ENCODE data around the gene MEX3C. TPM values are rescaled to one million over a fixed set of nuclear protein-coding genes. Genes with fewer than 3 reads are reported as not detected.

Gene MEX3C
- total RNA-seq (2014; rRNA removed; shearing (Covaris generic)) (41.9 and 48.9 TPM in 2 replicates), total RNA-seq (2022) (43.4 TPM in 2 replicates), Bru-seq, nascent RNA (percentile 94 among the genes with signal in this experiment), BruChase-seq, experiment 1, labeled RNA remaining after a 6-hour chase (percentile 68 among the genes with signal in this experiment), BruChase-seq, experiment 2, labeled RNA remaining after a 2-hour chase (percentile 93 among the genes with signal in this experiment)
- long read RNA-seq, transcript MEX3C-201 (2 exons, 3,781 nt) = major isoform, 14 of 17 reads
- long read RNA-seq, partial matches to known transcripts = 2 of 17 reads
- long read RNA-seq, other reads (novel, unspliced or antisense) = 1 of 17 reads

DNA sequence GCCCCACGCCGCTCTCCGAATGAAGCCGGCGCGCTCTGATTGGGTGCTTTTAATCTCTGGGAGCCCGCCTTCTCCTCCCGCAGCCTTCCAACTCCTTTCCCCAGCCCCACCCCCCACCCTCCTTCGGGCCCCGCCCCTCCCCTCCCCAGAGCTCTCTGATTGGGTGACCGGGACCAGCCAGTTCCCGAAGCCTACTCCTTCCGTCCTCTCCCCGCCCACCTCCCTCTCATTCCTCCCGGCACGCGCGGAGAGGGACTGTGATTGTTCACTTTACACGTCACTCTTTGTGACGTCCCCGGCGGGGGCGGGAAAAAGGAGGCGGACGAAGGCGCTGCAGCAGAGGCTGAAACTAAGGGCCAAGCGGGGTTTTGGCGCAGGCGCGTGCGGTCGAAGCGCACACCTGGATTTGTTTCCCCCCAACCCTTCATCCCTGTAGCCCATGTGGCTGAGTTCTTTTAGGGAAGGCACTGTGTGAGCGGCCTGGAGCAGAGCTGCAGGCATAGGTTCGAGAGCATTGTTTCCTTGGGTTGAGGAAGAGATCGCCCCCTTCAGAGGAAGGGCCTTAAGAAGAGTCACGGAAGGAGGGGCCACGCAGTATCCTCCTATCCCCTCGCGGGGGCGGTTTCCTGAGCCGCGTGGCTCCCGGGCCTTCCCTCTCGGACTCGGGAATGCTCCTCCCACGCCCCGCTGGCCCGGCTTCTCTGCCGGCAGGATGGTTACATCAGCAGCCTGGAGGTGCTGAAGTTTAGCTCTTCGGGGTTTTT is at the start of gene MEX3C:
MEX3C (minus strand) TSS at position 21 of the 764 bp plus-strand sequence. CDS start 361 bp downstream, outside the sequence.
- Histone ChIP-seq H3K36me3 (ENCODE audit: insufficient read depth, low read length) (peaks cover 20% of the 10 kb centered on the region), H3K9me2 (ENCODE audit: insufficient read depth, low read length) (no peaks in the 10 kb centered on the region), H3K27ac (ENCODE audit: low read depth, low read length, poor library complexity, severe bottlenecking) (peak within 1 kb of the TSS; percentile 91), H3K4me3 (ENCODE audit: low read depth, low read length, poor library complexity, severe bottlenecking) (peak within 1 kb of the TSS; percentile 92), H3K4me2 (ENCODE audit: low read length) (peak within 1 kb of the TSS; percentile 95), H3K4me1 (ENCODE audit: insufficient read depth, low read length, poor library complexity, severe bottlenecking) (peaks cover 4% of the 10 kb centered on the region), H4K20me1 (ENCODE audit: insufficient read depth, low read length) (peaks cover 17% of the 10 kb centered on the region; the same call in 1 of the 2 replicates), H2AFZ (ENCODE audit: low read length) (peak within 1 kb of the TSS; percentile 69), H3K79me2 (ENCODE audit: insufficient read depth, low read depth, low read length) (peaks cover 39% of the 10 kb centered on the region), H3K9me3 (ENCODE audit: low read length) (no peaks in the 10 kb centered on the region)
- POLR2A ChIA-PET = interaction anchor here (0.7 to 7.5 kb wide), 10 partner anchors 10 to 78 kb away, joined by 3 to 50 read pairs (median 3); no protein-coding TSS in a partner anchor
- intact Hi-C loops (cut with micrococcal nuclease; ENCODE audit: unreplicated experiment) = loop anchor here (1.0 to 10.0 kb wide), 5 partner anchors 53 to 323 kb away; partner anchors contain the start of genes ME2 and SMAD4
- BruUV-seq (replicated peaks) = no TSS peak
- CTCF ChIA-PET (ENCODE audit: unreplicated experiment) = no interaction called here
- DNase-seq (ENCODE audit: low spot score) = peak; percentile 95
- no peak for TF ChIP-seq EZH2phosphoT487 (IDR thresholded peaks at IDR 0.05; ENCODE audit: borderline replicate concordance, low read depth, low read length)
- TF ChIP-seq CTCF (conservative IDR thresholded peaks at IDR 0.05; ENCODE audit: low read length) = 0 out of 2 replicates have a peak, but pooled peaks have one; percentile 13

- BruUV-seq (replicated peaks) = no TSS peak
- POLR2A ChIA-PET = no interaction called here
These were observed 43.7 kb upstream of the MEX3C start for GRCh38 chr18:51241226-51241625.

More at GRCh38 chr18:51241226-51241625, 43.7 kb upstream of the MEX3C start:
- Histone ChIP-seq H3K4me1 (ENCODE audit: insufficient read depth, low read length, poor library complexity, severe bottlenecking) (no peaks in the 10 kb centered on the region), H3K79me2 (ENCODE audit: insufficient read depth, low read depth, low read length) (no peaks in the 10 kb centered on the region), H3K4me2 (ENCODE audit: low read length) (no peak overlapping the region), H2AFZ (ENCODE audit: low read length) (no peak overlapping the region), H3K9me2 (ENCODE audit: insufficient read depth, low read length) (no peaks in the 10 kb centered on the region), H4K20me1 (ENCODE audit: insufficient read depth, low read length) (no peaks in the 10 kb centered on the region), H3K4me3 (ENCODE audit: low read depth, low read length, poor library complexity, severe bottlenecking) (no peak overlapping the region), H3K27ac (ENCODE audit: low read depth, low read length, poor library complexity, severe bottlenecking) (no peak overlapping the region), H3K36me3 (ENCODE audit: insufficient read depth, low read length) (no peaks in the 10 kb centered on the region), H3K9me3 (ENCODE audit: low read length) (no peaks in the 10 kb centered on the region)
- TF ChIP-seq CTCF (conservative IDR thresholded peaks at IDR 0.05; ENCODE audit: low read length) = no peak
- TF ChIP-seq EZH2phosphoT487 (IDR thresholded peaks at IDR 0.05; ENCODE audit: borderline replicate concordance, low read depth, low read length) = no peak
- intact Hi-C loops (cut with micrococcal nuclease; ENCODE audit: unreplicated experiment) = no loop called here
- DNase-seq (ENCODE audit: low spot score) = no peak
- CTCF ChIA-PET (ENCODE audit: unreplicated experiment) = no interaction called here
